ENCODE measurements around the gene INKA1.
"Not testable (repeated sequence)": the region's sequence is repeated elsewhere in the genome, so short reads cannot be mapped to it uniquely, and the experiment has no call there.

Gene INKA1

GRCh38 chr3:49802719-49803464 is at the start of gene INKA1:
INKA1 (plus strand) TSS chr3:49803261; CDS start chr3:49803393, 132 bp downstream.
- no peak for DNase-seq

DNA sequence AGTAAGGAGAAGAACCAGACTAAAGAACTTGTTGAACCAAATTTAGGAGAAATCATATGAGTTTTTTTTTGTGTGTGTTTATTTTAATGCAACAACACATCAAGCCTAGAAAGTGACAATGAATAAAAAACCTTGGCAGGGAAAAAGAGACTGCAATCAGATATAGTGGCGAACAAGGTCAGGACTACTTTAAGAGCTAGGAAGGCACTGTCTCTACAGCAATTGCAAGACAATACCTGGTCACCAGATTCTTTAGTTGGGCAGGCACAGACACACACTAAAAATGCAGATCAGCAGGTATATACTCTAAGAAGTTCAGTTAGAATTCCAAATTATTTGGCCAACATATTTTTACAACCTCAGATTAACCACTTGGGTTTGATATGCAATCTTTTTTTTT is 48.5 kb upstream of the INKA1 start:
- DNase-seq, result no peak

- DNase-seq, result no peak
Observed at GRCh38 chr3:49756036-49756435, 47.0 kb upstream of the INKA1 start.

DNA sequence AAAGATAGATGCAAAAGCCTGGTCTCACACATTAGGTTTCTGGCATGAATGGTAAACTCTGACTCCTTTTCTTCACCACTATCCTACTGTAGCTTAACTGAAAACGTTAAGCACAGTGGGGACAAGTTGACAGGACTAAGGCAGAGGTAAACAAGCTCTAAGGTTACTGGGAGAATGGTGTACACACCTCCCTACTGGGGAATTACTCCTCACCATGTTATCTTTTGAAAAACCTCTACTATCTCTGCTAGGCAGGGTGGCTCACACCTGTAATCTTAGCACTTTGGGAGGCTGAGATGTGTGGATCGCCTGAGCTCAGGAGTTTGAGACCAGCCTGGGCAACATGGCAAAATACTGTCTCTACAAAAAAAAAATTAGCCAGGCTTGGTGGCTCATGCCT is 45.9 kb upstream of the INKA1 start:
- DNase-seq, result no peak

- DNase-seq, result no peak
Observed at GRCh38 chr3:49759226-49759625, 43.8 kb upstream of the INKA1 start.

DNA sequence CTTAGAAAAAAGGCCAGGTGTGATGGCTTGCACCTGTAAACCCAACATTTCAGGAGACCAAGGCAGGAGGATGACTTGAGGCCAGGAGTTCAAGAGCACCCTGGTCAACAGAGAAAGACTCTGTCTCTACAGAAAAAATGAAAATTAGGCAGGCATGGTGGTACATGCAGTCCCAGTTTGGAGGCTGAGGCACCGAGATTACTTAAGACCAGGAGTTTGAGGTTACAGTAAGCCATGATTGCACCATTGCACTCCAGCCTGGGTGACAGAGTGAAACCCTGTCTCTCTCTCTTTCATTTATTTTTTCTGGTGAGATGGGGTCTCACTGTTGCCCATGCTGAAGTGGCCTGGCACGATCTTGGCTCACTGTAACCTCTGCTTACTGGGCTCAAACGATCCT is 41.4 kb upstream of the INKA1 start:
- no peak for DNase-seq

GRCh38 chr3:49763981-49764380 is 39.1 kb upstream of the INKA1 start:
- no peak for DNase-seq

DNA sequence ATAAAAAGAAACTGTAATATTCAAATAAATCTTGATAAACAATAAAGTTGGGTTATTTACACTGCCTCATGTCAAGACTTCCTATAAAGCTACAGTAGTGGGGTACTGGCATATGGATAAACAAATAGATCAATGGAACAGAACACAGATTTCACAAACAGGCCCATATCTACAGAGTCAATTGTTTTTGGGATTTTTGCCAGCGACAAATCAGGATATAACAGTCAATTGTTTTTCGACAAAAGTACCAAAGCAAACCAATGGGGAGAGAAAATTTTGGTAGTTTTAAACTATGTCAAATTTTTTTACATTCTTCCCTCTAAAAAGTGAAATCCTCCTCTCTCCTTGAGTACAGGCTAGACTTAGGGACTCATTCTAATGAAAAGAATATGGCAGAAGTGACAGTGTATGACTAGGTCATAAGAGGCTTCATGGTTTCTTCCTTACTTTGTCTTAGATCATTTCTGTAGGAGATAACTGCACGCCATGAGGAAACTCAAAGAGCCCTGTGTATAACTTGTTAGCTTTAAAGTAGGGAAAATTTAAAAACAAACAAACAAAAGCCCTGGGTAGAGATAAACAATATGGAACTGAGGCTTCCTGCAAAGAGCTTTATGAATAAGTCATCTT is 33.7 kb upstream of the INKA1 start:
- DNase-seq, result no peak

DNA sequence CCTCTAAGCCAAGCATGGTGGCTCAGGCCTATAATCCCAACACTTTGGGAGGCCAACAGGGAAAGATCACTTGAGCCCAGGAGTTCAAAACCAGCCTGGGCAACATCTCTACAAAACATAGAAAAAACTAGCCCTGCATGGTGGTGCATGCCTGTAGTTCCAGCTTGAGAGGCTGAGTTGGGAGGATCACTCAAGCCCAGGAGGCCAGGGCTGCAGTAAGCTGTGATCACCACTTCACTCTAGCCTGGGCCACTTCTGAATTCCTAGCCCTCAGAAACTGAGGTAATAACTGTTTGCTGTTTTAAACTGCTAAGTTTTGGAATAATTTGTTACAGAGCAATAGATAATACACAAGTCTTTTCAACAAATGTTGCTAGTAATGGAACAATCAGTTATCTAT is 33.1 kb upstream of the INKA1 start:
- no peak for DNase-seq

- no peak for DNase-seq
Observed at GRCh38 chr3:49771340-49771938, 31.6 kb upstream of the INKA1 start.

DNA sequence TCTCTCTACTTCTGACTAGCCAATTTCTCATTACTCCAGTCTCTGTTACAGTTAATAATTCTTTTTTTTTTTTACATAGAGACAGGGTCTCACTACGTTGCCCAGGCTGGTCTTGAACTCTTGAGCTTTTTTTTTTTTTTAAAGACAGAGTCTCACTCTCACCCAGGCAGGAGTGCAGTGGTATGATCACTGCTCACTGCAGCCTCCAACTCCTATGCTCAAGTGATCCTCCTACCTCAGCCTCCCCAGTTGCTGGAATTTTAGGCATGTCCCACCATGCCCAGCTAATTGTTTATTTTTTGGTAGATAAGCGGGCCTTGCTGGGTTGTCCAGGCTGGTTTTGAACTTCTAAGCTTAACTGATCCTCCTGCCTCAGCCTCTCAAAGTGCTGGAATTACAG is 30.4 kb upstream of the INKA1 start:
- DNase-seq, result no peak

- no peak for DNase-seq
Observed at GRCh38 chr3:49775538-49775937, 27.5 kb upstream of the INKA1 start.

DNA sequence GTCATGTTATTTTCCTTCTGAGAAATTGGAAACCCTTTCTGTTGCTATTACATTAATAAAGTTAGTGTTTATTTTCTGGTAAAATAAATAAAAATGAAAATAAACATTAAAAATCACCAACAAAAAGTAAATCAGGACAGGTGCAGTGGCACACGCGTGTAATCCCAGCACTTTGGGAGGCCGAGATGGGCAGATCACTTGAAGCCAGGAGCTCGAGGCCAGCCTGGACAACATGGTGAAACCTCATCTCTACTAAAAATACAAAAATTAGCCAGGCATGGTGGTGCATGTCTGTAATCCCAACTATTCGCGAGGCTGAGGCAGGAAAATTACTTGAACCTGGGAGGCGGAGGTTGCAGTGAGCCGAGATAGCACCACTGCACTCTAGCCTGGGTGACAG is 27.0 kb upstream of the INKA1 start:
- DNase-seq, result not testable (repeated sequence)

GRCh38 chr3:49779358-49780079 is 23.5 kb upstream of the INKA1 start:
- DNase-seq, result no peak

DNA sequence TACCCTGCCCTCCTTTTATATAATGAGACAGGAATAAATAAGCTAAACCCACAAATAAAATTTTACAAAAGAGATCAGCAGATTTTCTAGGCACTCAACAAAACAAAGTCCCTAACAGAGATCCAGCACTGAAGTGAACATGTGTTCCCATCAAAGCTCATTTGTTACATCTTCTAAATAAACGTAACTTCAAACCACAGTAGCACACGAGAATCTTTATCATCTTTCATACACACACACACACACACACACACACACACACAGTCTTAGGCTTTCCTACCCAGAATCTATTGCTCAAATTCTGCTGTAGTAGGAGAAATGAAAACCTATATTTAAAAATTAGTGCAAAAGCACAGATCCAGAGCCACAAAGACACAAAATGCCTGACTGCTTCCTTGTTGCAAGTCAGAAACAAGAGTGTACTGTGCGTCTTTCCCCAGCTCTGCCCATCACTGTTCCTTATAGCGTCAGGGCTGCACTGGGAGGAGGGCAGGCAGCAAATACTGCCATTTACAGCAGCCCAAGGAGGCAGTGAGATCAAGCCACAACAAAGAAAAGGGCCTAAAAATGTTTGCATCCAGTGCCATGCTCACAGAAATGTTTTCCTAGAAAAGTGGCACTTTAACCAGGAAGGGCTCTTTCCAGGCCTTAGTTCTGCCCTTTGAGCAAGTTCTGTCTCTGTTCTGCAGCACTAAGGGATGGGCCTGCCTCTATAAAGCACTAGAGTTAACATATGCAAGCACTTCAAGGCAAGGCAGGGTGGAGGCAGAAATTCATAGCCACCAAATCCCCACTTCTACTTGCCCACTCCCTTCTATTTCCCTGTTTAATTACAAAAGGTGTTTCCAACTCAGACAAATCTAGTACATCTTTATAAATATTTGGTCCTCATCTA is 22.7 kb upstream of the INKA1 start:
- no peak for DNase-seq

DNA sequence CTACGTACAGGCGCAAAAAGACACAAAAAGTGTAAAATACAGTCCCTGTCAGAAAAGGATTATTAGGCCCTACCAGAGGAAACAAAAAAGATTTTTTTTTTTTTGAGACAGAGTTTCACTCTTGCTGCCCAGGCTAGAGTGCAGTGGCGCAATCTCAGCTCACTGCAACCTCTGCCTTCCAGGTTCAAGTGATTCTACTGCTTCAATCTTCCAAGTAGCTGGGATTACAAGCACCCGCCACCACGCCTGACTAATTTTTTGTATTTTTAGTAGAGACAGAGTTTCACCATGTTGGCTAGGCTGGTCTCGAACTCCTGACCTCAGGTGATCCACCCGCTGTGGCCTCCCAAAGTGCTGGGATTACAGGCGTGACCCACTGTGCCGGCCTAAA is 22.1 kb upstream of the INKA1 start:
- DNase-seq, result not testable (repeated sequence)

DNA sequence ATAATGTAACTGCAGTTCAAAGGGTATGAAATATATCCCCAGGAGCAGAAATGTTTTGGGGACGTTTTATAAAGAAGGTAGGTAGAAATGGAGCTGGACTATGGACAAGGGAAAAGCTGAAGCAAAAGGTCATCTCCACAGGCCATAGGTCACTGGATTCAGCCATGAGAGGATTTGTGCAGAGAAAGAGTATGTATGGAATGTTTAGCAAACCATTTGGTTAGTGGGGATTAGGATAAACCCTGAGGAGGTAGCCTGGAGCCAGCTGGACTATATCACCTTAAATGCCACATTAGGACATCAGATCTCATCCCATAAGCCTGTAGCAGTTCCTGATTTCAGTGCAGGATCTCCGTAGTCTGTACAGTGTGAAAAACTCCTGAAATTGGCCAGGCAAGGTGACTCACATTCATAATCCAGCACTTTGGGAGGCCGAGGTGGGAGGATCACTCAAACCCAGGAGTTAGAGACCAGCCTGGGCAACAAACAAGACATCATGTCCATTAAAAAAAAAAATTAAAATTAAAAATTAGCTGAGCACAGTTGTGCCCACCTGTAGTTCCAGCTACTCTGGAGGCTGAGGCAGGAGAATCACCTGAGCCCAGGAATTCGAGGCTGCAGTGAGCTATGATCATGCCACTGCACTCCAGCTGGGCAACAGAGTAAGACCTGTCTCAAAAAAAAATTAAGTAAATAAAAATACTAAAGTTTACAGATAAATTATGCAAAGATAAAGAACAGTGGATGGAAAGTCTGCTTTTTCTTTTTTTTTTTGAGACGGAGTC is 21.5 kb upstream of the INKA1 start:
- DNase-seq, result no peak

- DNase-seq, result not testable (repeated sequence)
Observed at GRCh38 chr3:49782277-49782676, 20.8 kb upstream of the INKA1 start.

GRCh38 chr3:49785565-49786356 is 17.3 kb upstream of the INKA1 start:
- no peak for DNase-seq

- peak; percentile 85 for DNase-seq
Observed at GRCh38 chr3:49786357-49787181, 16.5 kb upstream of the INKA1 start, which contains the start of gene IP6K1. IP6K1 (minus strand) TSS chr3:49786542; CDS start chr3:49748040, 38,502 bp downstream.

All from NCI-H1436 treated with DMSO at 0.1 percent for 48 hours (cell line).